Measurements from ENCODE around the gene KIF6.

KIF6 gene

GRCh38 chr6:39302669-39303424 lies 422.4 kb downstream of the KIF6 start:
- peak; percentile 82 for DNase-seq

DNA sequence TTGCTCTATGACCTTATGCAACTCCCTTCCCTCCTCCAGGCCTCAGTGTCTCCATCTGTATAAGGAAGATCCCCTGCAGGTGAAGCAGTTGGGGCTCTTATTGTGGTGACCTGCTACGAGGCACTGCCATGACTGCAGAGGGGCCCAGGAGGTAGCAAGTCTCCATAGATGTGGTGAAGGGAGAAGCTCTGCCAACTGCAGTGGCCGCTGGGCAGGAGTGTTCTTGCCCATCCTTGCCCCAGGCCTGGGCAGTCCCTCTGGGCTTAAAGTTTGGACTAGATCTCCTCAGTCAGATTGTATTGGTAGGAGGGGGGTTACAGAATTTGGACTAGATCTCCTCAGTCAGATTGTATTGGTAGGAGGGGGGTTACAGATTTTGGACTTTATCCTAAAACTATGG lies 423.2 kb downstream of the KIF6 start:
- DNase-seq, result no peak

DNA sequence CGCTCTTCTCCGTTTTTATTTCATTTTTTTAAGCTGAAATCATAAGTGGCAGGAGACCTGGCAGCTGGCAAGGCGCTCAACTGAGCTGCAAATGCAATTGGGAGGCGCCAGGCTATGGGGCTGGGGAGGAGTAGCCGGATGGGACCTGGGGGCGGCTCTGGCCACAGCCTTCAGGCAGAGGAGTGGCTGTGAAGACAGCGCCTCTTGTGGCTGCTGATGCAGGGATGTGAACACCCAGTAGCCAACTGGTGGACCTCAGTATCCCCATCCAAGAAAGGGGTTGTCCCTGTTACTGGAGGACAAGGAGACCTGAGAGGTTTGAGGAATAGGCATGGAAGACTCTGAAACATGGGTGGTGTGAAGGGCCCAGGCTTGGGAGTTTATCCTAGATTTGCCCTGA lies 423.6 kb downstream of the KIF6 start:
- no peak for DNase-seq

DNA sequence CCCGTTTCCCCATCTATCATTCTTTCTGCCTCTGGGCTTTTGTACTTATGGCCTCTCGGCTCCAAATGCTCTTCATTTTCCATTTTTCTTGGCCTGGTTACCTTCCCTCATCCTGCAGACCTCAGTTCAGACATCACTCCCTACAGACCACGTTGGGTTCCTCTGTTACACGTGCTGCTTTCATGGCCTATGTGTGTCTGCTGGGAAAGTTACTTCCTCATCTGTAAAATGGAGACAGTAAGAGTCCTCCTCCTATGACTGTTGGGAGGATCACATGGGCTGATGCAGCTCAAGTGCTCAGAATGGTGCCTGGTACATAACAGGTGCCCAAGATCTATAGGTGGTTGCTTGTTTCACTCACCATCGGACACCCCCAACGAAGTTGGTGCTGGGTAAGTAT lies 424.5 kb downstream of the KIF6 start:
- DNase-seq, result peak; percentile 59

GRCh38 chr6:39298061-39298460 lies 427.1 kb downstream of the KIF6 start:
- DNase-seq, result no peak

DNA sequence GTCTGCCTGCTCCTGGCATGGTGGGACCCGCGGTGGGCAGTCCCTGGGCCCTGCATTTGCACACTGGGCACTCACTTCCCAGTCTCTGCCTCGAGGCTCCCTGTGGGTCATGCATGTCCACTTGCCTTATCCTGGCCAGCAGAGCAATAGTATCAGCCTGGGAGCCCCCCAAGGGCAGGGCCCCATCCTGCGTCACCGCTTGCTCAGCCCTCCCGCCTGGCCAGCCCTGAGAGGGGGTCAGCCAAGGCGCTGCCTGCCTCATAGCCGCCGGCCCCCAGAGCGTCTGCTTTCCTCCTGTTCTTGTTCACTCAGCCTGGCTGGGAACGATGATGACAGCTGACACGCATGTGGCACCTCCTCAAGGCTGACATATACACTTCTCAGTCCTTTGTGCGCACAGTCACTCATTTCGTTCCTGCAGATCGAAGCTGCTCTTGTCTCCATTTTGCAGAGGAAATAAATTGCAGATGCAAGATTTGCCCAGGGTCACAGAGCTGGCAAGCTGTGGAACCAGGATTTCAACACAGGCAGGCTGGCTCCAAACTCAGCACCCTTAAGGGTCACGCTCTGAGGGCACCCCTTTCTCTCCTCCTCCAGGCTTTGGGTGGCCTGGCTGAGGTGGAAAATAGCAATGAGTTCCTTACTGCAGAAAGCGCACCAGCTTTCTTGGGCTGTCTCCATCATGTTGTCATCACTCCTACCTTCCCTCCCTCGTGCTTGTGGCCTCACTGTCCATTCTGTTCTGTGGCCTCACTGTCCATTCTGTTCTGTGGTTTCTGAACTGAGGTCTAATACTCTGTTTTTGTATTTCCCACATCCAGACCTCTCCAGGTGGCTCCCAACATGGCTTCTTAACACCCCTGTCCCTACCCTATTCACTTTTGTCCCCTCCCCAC lies 428.2 kb downstream of the KIF6 start:
- no peak for DNase-seq

- no peak for DNase-seq
Observed at GRCh38 chr6:39295611-39296011, 429.6 kb downstream of the KIF6 start.

DNA sequence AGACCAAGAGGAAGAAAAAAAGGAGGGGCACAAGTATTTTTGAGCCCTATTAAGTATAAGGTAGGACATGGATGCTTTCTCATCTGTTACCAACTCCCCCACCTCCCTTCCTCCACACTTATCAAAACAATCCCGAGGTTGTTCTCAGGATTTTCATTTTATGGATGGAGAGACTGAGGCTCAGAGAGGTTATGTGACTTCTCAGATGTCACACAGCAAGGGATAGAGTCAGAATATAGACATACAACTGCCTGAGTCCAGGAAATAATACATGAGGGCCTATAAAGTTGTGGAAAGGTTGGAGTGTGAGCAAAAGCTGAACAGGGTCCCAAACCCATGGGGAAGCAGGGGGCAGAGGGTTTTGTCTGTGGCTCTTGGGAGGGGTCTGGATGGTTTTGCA lies 430.3 kb downstream of the KIF6 start:
- DNase-seq, result no peak

- DNase-seq, result peak; percentile 46
Observed at GRCh38 chr6:39294133-39294532, 431.1 kb downstream of the KIF6 start.

- DNase-seq, result no peak
Observed at GRCh38 chr6:39292637-39293036, 432.6 kb downstream of the KIF6 start.

- DNase-seq, result peak; percentile 89
Observed at GRCh38 chr6:39289490-39289889, 435.7 kb downstream of the KIF6 start.

DNA sequence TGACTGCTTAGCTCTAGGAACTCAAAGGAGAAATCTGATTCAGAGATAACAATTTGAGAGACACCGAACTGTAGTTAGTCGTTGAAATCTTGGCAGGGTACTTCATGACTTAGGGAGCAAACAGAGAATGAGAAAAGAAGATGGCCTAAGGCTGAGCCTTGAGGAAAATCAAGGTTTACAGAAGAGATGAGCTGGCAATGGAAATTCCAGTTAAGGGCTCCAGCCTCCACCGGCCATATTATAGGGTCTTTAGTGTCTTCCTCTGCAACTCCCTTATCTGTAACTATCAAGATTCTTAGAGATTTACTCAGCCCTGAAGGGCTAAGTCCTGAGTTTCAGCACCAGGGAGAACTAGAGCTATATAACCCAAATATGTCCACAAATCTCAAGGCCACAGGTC lies 437.6 kb downstream of the KIF6 start:
- DNase-seq, result no peak

DNA sequence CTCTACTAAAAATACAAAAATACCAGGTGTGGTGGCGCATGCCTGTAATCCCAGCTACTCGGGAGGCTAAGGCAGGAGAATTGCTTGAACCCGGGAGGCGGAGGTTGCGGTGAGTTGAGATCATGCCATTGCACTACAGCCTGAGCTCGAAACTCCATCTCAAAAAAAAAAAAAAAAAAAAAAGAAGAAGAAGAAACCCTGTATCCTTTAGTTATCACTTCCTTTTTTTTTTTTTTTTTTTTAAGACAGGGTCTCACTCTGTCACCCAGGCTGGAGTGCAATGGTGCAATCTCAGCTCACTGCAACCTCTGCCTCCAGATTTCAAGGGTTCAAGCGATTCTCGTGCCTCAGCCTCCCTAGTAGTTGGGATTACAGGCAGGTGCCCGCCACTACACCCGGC lies 438.6 kb downstream of the KIF6 start:
- DNase-seq, result peak; percentile 62

- DNase-seq, result peak; percentile 46
Observed at GRCh38 chr6:39282774-39283173, 442.4 kb downstream of the KIF6 start.

GRCh38 chr6:39281312-39281980 lies 443.8 kb downstream of the KIF6 start:
- DNase-seq, result no peak

DNA sequence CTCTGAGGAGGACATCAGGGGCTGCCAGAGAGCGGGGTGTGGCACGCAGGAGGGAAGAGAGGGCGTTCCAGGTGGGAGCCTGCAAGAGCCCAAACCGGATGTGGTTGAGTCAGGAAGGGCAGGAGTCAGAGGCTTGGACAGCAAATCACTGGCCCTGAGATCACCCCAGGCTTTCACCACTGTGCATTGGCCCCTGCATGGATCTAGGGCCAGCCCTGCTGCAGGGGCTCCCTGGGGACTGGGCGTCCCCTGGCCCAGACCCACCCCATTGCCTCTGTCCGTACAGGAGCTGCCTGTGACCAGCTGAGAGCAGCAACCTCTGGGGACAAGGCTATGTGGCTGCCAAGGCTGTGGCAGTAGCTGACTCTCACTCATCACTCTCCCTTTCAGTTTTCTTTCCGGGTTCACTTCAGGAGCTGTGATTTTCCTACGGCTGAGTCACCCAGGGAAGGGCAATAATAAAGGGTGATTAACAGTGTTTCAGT lies 444.9 kb downstream of the KIF6 start:
- DNase-seq, result peak; percentile 87

All from inflammatory macrophage treated with lipopolysaccharide for 4 hours (primary cell).